ENCODE results near the gene RASSF6.
"Not testable (repeated sequence)": the region's sequence is repeated elsewhere in the genome, so short reads cannot be mapped to it uniquely, and the experiment has no call there.

The RASSF6 gene

DNA sequence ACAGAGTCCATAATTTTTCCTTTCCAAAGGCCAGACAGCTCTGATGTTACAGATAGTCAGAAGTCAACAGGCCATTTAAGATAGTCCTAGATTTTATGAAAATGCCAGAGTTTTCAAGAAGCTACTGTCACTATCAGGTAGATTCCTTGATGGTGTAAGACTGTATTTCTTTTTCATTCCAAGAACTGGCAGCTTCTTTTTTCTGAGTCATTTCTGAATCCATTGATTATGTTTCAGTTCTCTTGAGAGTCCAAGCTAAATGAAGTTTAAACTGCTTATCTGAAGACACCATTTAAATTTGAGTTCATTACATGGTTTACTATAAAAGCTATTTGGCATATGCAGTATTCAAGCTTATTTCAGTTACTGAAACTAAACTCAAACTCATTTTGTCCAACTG is 44.6 kb downstream of the RASSF6 start:
- no peak for DNase-seq

DNA sequence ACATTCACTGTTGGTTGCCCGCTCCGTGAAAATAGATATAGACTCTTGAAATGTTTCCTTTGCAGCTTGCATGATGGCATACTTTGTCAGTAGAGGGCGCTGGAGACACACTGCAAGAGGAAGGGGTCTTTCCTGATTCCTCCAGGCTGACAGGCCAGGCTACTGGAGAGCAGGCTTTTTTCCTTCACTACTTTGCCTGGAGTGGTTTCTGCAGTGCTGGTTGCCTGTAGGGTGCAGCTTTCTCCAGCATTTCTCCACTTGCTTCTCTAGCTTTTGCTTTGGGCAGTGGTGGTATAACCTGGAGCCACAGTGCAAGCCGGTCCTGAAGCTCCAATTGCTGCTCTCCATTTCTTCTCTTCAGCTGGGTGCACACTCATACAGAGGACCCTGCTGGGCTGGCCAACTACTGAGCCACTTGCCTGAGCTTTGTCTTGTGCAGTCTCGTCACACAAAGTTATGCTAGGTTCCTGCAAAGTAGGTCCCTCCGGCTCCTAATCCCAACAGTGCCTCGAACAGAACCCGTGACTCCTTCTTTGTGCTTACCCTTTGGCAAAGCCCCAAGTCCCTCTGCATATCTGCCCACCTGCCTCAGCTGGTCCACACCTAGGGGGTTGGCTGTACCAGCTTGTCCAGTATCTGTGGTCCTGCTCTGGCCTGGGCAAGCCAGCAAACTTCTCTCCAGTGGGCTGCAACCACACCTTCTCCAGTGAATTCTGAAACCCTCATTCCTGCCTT is 46.3 kb downstream of the RASSF6 start:
- peak; percentile 46 for DNase-seq

DNA sequence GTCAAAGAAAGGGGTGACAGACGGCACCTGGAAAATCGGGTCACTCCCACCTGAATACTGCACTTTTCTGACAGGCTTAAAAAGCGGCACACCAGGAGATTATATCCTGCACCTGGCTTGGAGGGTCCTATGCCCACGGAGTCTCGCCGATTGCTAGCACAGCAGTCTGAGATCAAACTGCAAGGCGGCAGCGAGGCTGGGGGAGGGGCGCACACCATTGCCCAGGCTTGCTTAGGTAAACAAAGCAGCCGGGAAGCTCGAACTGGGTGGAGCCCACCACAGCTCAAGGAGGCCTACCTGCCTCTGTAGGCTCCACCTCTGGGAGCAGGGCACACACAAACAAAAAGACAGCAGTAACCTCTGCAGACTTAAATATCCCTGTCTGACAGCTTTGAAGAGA is 69.4 kb downstream of the RASSF6 start:
- DNase-seq = not testable (repeated sequence)

GRCh38 chr4:73544620-73545019 is 75.6 kb downstream of the RASSF6 start:
- DNase-seq = no peak

DNA sequence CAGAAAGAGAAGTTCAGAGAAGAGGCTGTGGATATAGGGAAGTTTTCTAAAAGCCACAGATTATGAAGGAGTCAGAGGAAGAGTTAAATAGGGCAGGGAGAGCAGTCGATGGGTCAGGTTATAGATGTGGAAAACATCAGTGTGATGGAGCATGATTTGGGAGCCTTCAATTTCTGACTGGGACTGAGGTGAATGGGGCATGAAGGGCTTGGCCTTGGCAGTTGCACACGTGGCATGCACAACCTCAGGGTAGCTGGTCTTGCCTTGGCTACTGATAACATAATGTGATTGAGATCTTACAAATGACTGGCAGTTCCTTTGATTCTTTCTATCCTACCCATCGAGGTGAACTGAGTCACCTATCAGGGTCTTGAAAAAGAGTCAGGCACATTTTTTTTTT is 79.0 kb downstream of the RASSF6 start:
- no peak for DNase-seq

DNA sequence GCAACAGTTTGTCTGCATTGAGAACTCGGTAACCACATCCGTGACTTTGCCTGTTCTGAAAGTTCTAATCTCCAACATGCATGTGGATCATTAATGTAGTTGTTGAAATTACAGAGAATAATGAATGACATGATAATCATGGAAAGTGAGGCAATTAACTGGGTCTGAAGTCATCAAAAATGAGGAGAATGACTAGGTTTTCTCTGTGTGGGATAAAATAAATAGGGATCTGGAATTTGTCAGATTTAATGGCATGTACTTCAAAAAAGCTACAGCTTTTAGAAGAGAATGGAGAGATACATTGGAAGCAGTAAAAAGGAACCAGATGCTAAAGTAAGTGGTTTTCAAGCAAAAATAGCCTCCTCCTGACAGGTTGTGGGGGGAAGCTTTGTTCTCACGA is 79.4 kb downstream of the RASSF6 start:
- no peak for DNase-seq

DNA sequence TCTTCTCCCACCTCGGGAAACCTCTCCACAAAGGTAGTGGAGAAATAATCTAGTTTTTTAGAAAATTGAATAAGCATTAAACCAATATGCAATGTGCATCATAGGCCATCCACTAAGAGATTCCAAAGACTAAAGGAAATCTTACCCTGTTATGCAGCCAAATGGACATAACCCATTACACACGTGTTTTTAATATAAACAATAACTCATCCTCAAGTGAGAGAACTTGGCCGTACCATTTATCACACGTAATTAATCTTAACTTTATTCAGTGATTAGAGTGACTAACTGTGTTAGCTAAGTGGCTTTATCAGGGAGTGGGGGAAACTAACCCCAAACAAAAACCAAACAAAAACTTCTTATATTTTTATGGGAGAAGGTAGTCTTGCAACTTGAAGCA is 80.8 kb downstream of the RASSF6 start:
- DNase-seq = no peak

DNA sequence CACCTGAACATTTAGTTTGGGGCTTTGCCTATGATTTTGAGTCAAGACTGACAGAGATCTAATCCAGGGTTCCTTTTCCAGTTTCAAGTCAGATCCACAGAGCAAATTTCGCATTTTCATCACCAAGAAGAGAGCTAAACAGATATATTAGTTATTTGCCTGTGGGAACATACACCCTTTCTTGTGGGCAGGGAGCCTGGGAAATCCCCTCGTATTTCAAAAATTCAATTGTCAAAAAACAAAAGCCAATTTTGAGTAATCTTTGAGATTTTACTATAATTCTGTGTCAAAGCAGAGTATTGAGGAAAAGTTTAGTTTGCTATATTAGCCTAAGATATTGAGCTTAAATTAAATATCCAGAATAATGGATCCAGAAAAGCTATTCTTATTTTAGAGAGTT is 82.1 kb downstream of the RASSF6 start:
- DNase-seq = no peak

DNA sequence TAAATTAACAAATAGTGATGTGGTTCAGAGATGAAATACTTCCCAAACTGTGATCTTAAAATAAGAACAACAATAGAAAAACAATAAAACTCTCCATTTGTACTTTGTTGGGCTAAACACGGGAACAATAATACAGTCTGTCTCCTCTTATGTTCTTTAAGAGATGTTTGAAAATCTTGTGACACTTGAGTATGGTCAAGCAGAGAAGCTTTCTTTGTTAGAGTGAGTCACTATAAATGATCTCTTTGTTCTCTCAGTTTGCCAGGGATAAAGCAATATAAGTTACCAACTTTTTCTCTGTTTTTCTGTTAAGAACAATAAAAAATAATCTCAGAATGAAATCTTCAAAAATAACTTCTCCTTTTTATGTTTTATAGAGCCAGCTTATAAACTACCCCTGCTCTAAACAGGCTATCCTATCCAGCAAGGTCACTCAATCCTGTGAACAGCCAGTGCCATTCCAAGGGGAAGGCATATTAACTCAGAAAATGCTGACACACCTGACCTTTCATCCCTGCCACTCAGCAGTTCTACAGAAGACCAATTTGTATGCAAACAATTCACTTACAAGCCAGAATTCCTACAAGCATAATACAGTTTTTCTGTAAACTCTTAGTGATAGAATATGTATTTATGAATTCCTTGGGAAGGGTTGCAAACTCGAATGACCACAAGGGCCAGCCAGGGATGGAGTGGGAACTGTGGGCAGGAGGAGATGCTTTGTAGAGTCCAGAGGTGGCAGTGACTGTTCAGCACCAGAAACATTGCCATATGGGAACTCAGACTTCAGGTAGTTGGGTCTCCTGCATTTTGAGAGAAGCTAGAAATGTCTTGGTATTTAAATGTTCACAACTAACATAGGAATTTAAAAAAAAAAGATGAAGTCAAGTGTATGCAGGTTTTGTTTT is 86.5 kb downstream of the RASSF6 start:
- no peak for DNase-seq

DNA sequence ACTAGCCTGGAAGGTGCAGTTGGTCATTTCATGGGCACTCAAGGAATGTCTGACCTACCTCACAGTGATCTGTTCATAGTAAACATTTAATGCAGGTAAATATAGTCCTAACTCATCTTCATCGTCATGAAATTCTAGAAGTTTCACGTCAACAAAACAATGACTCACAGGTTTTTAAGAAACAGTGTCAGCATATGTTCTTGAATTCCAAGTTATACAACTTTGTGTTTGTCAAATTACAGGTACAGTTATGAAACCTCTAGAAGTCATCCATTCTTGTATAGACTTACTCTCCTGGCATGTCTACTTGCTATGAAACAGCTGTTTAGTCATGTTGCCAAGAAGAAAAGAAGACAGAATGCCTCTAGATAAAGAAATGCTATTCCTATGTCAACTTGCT is 92.1 kb downstream of the RASSF6 start:
- DNase-seq = no peak

DNA sequence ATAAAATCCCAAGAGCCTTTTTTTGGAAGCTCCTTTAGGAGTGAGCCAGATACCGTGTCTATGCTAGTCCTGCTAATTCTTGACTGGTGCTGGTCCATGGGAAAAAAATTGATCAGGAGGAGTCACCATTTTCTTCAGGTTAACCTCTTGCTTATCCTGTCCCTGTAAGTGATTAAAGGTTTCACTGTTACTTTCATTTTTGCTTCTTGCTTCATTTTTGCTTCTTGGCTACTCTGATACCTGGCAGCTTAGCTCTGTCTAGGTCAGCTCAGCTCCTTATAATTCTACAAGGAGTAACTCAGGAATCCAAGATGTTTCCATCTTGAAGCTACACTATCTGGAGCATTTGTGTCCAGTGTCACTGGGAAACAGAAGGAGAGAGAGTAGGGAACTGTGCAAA is 93.0 kb downstream of the RASSF6 start:
- no peak for DNase-seq

- no peak for DNase-seq
Measured at GRCh38 chr4:73525611-73526010, 94.6 kb downstream of the RASSF6 start.

- DNase-seq = no peak
Measured at GRCh38 chr4:73523126-73523525, 97.1 kb downstream of the RASSF6 start.

All from kidney glomerular epithelial cell (primary cell).